NCI-H2081 treated with DMSO at 0.1 percent for 48 hours (cell line): Measurements from ENCODE around the gene HJURP.
"Not testable (repeated sequence)": the region's sequence is repeated elsewhere in the genome, so short reads cannot be mapped to it uniquely, and the experiment has no call there.

Experiments
- DNase-seq: peaks from one replicate; lab custom pipeline; 2025; lab: John Stamatoyannopoulos, UW

HJURP gene, protein sequence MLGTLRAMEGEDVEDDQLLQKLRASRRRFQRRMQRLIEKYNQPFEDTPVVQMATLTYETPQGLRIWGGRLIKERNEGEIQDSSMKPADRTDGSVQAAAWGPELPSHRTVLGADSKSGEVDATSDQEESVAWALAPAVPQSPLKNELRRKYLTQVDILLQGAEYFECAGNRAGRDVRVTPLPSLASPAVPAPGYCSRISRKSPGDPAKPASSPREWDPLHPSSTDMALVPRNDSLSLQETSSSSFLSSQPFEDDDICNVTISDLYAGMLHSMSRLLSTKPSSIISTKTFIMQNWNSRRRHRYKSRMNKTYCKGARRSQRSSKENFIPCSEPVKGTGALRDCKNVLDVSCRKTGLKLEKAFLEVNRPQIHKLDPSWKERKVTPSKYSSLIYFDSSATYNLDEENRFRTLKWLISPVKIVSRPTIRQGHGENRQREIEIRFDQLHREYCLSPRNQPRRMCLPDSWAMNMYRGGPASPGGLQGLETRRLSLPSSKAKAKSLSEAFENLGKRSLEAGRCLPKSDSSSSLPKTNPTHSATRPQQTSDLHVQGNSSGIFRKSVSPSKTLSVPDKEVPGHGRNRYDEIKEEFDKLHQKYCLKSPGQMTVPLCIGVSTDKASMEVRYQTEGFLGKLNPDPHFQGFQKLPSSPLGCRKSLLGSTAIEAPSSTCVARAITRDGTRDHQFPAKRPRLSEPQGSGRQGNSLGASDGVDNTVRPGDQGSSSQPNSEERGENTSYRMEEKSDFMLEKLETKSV

DNA sequence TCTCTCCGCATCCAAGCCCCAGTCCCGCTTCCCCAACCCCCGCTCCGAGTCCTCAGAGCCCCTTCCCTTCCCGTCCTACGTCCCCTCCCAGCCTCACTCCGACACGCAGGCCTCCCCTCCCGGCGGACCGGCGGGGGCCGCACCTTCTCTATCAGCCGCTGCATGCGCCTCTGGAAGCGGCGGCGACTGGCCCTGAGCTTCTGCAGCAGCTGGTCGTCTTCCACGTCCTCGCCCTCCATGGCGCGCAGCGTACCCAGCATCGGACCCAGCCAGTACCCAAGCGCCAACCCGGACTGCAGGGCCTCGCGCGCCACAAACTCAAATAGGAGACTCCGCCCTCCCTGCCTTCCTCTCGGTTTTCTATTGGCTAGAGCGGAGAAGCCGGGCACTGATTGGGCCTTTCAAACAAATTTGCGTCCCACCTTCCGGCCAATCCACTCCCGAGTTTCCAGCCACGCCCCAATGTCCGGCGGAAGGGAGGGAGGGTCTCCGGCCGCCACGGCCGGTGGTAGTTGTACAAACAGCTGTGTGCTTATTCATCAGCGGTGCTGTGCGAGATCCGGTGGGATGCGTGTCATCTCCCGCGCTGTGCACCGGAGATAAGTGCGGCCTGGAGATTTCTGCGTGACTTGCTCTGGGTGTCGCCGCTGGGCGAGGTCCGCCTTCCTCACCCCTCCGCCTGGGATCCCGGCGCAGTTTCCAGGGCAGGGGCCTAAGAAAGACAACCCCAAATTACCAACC, at the start of gene HJURP:
Gene HJURP (minus strand): TSS at position 295 of the 741 bp plus-strand sequence. CDS start 35 bp downstream, at position 260.
- DNase-seq = peak; percentile 89

DNA sequence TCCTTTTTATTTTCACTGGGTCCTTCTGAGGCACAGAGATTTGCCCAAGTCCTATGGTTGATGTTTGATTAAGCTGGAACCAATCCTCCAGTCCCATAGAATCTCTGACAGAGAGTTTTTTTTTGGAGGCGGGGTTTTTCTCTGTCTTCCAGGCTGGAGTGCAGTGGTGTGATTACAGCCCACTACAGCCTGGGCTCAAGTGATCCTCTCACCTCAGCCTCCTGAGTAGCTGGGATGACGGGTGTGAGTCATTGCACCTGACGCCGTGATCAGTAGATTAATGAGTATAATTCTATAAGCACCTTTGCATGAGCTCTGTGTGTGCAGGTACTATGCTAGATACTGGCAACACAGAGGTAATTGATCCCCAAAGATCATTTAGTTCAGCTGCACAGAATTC, 47.5 kb upstream of the HJURP start:
- DNase-seq = no peak

GRCh38 chr2:233901367-233901766, 47.0 kb upstream of the HJURP start:
- no peak for DNase-seq

GRCh38 chr2:233896253-233896652, 41.9 kb upstream of the HJURP start:
- DNase-seq = not testable (repeated sequence)

DNA sequence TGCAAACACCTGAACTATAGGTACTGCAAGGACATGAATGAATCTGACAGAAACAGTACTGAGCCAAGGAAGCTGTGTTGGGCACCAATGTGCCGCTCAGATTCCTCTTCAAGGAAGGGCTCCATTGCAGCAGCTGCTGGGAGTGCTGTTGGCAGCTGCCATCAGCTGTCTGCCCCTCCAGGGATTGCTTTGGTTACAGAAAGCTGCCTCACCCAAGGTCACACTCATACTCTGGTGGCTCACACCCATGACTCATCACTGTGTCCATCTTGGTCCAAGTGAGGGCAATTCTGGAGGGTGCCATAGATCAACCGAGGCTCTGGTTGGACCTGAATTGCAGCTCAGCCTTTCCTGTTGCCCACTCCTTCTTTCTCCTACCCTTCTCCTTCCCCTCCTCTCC, 38.5 kb upstream of the HJURP start:
- no peak for DNase-seq

DNA sequence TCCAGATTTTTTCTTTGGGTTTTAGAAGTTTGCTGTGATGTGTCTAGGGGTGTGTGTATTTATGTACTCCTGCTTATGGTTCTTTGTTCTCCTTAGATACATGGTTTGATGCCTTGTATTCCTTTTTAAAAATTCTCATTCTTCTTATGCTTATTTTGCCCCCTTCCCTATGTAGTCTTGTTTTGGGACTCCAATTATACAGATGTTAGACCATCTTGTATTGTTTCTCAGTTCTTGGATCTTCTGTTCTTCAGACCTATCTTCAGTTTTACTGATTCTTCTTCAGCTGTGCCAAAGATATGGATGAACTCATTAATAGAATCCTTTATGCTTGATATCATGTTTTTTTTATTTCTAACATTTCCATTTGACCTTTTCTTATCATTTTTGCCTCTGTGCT, 28.0 kb upstream of the HJURP start:
- DNase-seq = no peak

GRCh38 chr2:233872125-233872524, 17.8 kb upstream of the HJURP start:
- DNase-seq = not testable (repeated sequence)

DNA sequence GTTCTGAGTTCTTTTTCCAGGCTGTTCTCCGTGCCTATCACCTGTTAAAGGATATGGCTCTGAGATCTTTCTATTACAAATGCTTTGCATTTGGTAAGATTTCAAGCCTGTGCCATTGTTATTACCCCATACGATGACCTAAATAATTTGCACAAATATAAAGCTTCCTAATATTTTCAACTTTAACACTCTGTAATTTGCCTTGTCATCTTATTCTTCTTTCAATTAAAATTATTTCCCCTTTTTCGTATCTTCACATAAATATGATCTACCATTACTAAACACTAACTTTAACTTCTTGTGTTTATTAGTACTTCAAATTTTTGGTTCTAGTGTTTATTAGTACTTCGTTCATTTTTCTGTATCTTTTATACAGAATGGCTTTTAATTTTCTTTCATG, 17.1 kb upstream of the HJURP start:
- no peak for DNase-seq

- peak; percentile 21 for DNase-seq
These were observed 13.7 kb upstream of the HJURP start, which contains the start of gene MSL3B for GRCh38 chr2:233867993-233868532. MSL3B (minus strand) TSS chr2:233868386.

GRCh38 chr2:233866479-233866878, 12.1 kb upstream of the HJURP start:
- no peak for DNase-seq

- DNase-seq = no peak
These were observed 11.5 kb upstream of the HJURP start for GRCh38 chr2:233865838-233866237.

GRCh38 chr2:233862261-233862768, 8.0 kb upstream of the HJURP start:
- DNase-seq = no peak

GRCh38 chr2:233858331-233858730, 4.0 kb upstream of the HJURP start:
- no peak for DNase-seq

DNA sequence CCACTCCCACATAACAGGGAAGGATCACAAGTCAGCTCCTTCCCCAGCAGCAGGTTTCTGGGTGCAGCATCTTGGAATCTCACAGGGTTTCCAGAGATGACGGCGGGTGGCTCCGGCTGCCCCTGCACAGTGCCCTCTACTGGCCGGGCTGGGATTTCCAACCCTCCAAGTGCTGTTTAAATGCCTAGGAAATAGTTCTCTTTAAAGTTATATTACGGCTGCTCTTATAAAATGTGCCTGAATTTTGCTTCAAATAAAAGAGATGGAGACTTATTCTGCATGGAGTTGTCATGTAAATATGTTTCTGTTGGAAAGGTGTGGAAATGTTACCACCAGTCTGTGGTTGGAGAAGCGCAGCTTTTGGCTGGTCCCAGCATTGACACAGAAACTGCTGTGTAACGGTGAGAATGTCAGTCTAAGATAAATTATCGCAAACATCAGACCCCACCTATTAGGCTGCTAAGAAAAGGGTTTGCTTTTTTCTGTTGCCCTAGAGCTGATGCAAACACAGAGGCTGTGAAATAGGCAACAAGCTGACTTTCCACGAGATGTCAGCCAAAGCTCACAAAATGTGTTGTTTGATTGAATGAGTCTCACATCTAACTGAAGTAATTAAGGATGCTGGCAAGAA, 3.3 kb upstream of the HJURP start:
- DNase-seq = peak; percentile 22

GRCh38 chr2:233856184-233856583, 1.8 kb upstream of the HJURP start:
- DNase-seq = no peak

- DNase-seq = no peak
These were observed 1.0 kb upstream of the HJURP start for GRCh38 chr2:233855345-233855744.

- no peak for DNase-seq
These were observed 473 bp downstream of the HJURP start for GRCh38 chr2:233853883-233854240.

DNA sequence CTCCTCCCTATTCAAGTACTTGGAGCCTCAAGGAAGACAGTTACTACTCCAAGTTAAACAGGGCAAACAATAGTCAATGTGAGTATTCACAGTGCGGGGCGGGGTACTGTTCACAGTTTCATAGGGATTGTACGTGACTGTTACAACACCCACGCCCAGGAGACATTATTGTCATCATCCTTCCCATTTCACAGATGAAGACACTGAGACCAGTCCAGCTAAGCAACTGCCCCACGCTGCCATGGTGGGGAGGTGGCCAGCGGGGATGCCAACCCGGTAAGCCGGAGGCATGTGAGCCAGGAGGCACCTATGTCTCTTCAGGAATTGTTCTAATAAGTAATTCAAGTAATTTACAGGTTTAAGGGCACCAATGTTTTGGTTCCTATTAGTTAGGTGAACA, 982 bp downstream of the HJURP start:
- DNase-seq = no peak

DNA sequence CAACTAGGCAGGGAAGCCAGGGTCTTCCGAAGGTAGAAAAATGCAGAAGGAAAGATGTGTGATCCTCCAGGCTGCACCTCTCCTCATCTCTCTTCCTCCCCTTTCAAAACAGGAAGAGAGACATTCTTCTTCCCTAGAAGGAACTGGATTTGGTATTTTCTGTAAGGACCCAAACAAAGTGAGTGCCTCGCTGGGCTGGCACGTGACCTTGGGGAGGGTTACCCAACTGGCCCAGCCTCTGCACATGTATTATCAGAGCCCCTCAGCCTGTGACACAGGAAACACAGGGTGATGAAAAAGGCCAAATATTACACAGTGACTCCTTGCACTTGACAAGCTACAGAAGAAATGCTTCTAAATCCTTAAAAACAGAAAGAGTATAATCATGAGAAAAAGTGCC, 2.3 kb downstream of the HJURP start:
- no peak for DNase-seq

- DNase-seq = no peak
These were observed 3.2 kb downstream of the HJURP start for GRCh38 chr2:233851169-233851568.

DNA sequence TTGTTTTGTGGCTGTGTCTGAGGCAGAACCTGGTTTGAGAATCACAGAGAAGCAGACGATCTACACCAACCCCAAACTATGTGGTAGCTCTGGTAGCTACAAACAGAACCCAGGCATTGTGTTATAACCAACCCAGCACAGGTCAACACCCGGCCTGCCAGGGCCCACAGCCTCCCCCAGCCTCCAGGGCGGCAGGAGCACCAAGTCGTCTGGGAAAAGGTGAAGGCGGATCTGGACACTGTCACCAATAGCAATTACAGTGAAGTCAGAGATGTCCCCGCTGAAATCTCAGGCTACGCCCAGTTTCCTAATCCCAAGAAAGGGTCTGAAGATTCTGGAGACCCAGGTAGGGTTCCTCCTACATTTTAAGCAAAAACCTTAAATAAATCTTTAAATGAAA, 3.6 kb downstream of the HJURP start:
- no peak for DNase-seq
